Stimulated activated naive CD4-positive, alpha-beta T cell treated with Interleukin-2 at 50 U/mL for 16 hours (primary cell): ENCODE measurements around the gene RASA2.
A peak's percentile ranks its signal among the peaks of the same experiment; 100 is the strongest.
"Not testable (repeated sequence)": the region's sequence is repeated elsewhere in the genome, so short reads cannot be mapped to it uniquely, and the experiment has no call there.

Experiments used
- DNase-seq: peaks from one replicate; lab custom pipeline; 2025; lab: John Stamatoyannopoulos, UW

RASA2 gene

DNA sequence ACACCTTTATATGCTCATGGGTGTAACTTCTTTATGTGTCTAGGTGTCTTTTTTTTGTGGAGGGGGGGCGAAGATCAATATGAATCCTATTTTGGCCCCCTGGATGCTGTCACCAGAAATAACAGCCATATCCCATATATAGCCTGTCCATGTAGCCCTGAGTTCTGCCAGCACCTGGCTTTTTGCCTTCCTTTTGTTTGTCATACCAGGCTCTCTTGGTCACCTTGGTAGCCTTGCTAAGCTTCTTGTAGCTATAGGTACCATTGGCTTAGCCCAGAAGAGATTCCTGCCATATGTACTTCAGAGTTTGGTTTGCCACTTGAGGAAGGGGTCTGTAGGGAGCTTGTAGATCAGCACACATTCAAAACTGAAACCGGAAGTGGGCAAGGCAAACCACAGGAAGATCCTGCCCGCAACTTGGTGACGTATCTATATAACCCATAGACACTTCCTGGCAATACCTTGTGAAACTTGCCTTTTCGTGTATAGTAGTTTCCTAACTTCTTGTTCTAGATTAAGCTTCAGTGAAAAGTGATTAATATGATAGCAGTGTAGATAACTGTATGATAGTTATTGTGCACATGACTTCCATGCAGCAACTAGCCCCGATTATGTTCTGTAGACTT lies 11.9 kb downstream of the RASA2 start:
- peak; percentile 80 for DNase-seq

DNA sequence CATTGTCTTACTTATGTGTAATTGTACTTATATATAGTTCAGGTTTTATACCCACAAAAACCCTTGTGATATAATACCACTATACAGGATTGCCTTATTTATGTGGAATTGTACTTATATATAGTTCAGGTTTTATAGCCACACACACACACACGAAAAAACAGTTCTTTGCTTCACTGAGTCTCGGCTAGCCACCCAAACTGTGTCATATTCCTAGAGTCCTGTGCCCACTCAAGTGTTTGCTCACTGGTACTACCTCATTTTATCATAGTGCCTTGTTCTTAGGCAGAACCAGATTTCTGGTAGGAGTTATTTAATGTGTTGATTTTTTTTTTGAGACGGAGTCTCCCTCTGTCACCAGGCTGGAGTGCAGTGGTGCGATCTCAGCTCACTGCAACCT lies 12.5 kb downstream of the RASA2 start:
- DNase-seq = no peak

DNA sequence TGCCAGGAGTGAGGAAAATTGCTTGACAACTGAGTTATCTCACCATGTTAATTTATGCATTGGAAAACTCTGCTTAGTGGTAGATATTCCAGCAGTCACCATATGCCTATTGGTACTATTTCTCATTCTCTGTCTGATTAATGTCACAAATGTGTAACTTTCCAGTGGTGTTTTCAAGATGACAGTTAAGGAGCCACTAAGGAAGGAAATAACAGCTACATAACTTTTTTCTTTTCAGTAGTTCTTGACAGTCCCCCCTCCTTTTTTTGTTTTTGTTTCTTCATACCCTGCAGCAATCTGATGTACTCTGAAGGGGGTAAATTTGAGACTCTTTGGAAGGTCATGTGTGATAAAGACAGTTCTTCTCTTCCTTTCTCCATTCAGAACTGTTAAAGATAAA lies 13.1 kb downstream of the RASA2 start:
- DNase-seq = no peak

DNA sequence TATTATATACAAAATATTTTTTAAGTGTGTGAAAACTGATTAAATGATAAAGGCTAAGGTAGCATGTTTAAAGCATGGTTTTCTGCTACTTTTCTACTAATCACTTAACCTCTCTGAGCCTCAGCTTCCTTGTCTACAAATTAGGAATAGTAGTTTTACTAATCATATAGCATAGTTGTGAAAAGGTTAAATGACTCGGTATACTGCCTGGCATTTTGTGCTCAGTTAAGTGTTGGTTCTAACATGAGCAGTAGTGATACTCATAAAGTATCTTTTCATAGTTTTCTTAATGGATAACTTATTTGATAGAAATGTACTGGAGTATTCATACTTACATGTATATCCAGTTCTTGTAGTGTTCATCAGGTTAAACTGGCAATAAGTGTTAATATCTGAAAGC lies 13.6 kb downstream of the RASA2 start:
- DNase-seq = no peak

DNA sequence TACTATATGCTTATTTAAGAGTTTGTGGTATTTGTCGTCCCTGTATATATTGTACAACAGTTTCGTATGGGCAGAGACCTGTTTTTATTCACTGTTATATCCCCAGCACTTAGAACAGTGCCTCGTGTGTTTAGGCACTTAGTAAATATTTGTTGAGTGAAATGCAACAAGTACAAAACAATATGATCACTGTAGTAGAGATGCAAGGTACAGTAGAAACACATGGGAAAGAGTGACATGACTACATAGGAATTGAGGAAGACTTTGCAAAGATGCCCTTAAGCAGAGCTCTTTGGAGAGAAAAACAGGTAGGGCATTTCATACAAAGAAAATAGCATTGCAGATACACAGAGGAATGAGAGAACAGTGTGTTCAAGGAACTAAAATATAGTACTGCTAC lies 18.3 kb downstream of the RASA2 start:
- no peak for DNase-seq

DNA sequence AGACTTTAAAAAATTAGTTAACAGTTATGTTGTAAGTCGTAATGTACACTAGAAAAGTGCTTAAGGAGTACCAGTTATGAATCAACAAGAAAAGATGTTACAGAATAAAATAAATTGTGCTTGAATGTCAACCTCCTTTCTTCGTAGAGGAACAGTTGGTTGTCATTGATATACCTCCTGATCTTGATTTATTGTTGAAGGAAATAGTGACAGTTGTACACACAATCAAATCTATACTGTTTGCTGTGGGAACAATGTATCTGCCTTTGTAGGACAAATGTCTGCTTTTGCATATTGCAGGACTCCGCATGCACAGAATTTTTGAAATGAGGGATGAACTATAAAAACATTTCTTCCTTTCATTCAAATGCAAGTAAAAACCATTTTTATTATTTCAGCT lies 19.2 kb downstream of the RASA2 start:
- DNase-seq = no peak

DNA sequence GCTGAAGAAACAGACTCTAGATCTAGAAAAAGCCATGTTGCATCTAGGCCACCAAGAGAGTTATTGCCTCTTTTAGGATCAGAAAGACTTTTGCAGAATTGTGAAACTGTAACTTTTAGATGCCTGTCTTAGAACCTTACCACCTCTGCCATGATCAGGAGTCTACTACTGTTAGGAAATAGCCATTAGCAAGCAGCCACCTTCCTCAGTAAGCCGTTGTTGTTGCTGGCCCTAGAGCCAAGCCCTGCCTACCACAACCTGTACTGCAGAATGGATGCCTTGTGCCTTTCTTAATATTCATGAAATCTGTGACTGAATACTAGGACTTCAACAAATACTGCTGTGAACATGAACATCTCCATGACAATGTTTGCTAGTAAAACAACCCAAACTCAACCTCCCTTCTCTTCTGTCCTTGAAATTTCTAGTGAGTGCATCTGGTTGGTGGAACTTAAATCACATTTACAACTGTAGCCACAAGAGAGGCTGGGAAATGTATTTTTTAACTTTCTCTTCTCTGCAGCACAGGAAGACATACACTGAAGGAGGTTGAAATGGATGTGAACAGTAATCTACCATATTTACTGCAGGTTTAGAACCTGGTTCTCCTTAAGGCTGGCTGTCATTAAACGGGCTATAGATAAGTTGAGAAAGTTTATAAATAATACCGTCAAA lies 20.7 kb downstream of the RASA2 start:
- DNase-seq = no peak

DNA sequence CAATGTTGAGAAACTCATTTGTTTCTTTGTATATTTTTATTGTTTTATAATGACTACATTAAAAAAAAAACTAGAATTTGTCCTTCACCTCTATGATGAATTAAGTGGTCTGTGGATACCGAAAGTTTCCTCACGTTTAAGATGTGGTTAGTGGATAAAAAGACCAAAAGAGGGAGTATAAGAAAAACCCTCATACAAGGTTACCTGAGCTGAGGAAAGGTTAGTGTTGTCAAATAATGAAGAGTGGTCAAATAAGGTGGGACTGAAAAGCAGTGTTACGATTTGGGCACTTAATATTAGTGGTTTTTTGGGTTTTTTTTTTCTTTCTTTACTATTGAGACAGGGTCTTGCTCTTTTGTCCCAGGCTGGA lies 21.2 kb downstream of the RASA2 start:
- no peak for DNase-seq

DNA sequence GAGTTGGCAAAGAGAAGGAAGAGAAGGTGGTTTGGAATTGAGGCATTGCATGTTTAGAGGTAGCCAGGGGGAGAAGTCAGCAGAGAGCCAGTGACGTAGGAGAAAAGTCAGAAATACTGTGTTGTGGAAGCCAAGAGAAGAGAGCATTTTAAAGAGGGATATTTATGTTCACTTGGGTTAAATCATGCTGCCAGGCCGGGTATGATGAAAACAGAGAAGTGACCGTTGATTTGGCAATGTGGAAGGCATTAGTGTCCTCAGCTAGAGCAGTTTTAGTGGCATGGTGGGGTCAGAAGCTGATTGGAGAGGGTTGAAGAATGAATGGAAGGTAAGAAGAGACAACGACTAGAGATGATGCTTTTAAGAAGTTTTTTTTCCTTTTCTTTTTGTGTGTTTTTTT lies 24.5 kb downstream of the RASA2 start:
- DNase-seq = no peak

DNA sequence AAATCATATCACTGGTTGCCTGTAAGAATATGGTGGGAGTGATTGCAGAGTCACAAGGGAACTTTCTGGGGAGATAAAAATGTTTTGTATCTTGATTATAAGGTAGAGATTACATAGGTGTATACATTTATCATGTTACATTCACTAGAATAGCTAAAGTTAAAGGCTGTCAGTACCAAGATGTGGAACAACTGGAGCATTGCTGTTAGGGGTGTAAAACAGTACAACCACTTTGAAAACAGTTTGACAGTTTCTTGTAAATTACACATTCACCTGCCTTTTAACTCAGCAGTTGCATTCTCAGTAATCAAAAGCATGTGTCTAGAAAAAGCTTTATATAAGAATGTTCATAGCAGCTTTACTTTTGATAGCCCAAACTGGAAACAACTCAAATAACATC lies 27.6 kb downstream of the RASA2 start:
- no peak for DNase-seq

DNA sequence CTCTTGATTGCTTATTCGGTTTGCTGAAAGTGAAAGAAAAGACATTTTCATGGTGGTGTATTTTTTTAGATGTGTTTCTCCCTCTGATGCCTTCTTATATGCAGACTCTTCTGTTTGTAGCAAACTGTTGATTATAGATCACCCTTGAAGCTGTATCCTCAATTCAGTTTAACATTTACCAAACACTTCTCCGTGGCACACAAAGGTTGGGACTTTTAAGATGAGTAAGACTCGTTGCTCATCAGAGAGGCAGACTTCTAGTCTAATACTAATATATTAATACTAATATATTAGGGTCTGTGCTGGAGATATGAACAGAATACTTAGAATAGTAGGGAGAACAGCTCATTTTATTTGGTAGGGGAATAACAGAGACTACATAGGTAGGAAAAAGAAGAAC lies 32.8 kb downstream of the RASA2 start:
- DNase-seq = no peak

DNA sequence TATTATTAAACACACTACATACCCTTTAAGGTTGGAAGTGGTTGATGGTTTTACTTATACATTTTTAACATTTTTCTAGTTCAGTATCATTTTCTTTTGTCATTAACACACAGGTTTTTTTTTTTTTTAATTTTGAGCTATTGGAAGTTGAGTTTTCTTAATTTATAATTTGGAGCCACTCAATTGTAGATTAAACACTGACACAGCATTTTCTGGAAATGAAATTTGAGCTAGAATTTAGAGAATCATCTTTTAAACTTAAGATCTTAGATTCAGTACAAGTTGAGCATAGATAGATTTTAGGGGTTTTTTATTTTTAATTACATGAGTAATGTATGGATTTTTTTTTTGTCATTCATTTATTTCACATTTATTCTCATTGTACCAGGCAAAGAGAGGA lies 35.0 kb downstream of the RASA2 start:
- DNase-seq = no peak

DNA sequence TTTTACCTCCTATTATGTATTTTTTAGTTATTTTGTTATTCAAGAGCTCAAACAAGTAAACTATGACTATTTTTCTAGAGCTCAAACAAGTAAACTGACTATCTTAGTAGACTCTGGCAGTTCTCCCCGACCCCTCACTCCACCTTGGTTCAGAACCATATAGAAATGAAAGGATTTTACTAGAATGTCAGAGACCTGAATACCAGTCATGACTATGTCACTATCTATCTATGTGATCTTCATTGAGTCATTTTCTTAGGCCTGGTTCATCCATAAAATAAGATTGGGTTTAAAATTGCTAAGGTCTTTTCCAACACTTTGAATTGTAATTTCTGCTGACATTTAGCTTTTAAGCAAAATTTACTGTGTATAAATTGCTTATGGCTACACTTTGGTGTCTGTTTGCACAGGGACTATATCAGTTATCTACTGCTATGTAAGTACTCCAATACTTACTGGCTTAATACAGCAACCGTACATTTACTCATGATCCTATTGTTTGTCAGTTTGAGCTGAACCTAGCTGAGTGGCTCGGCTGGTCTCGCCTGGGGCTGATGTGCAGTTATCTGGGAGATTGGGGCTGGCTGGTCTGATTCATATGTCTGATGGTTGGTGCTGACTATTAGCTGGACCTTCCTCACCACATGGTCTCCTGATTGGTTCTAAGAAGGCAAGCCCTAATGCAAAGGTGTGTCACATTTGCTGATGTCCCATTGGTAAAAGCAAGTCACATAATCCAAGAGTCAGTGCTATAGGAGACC lies 37.0 kb downstream of the RASA2 start:
- DNase-seq = no peak

DNA sequence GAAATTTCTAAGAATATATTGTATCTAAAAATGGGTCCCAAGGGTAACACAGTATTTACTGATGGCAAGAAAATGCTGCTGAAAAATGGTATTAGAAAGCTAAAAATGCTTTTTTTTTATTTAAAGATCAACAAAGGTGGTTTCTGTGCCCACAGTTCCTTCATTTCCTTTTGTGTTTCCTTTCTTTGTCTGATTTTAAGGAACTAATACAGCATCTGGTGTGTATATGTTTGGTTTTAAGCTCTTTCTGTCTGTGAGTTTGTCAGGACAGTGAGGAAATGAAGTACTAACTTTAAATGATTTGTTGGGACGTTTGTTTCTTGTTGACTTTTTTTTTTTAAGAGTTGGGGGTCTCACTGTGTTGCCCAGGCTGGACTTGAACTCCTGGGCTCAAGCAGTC lies 38.2 kb downstream of the RASA2 start:
- no peak for DNase-seq

DNA sequence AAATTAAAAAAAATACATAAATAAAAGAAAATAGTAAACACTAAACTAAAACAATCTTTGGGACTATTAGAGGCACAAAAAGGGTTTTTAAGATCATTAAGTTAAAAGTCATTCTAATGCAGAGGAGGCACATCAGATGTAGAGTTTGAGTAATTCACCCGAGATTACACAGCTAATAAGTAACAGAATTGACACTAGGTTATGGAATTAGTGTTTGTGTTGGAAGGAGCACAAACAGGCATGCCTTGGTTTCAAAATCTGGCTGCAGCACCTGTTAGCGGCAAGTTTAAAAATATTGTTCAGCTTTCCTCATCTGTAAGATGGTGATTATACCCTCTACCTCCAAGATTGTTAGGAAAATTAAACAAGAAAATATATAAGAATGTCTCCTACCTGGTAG lies 39.0 kb downstream of the RASA2 start:
- no peak for DNase-seq

DNA sequence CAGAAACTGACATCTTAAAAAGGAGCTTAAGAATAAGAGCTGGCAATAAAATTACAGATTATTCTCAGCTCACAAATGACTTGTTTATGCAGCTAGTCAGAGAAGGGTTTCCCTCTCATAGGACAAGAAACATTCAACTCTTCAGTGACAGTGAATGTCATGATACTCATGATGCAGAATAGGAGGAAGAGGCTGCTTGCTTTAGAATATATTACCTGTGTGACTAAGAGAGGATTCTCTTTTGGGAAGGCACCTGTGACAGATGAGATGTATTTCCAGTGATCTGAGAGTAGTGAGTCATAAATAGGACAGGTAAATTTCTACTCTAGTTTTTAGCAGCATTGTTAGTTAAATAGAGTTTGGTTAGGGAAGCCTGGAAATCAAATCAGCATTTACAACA lies 39.9 kb downstream of the RASA2 start:
- DNase-seq = no peak

DNA sequence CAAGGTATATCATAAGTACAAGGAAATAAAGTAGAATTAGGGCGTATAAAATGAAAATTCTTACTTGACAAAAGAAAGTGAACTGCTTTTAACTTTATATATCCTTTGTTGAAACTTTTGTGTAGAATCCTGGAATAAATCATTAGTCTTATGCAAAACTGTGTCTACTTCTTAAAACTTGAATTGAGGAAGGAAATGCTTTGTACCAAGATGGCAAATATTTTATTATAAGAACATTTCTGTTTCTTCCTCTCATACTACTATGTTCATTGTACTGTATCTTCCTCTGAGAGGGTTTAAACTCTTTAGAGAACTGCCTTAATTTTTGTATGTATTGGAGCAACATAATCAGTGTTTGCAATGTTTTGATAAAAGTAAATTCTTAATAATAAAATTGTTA lies 42.0 kb downstream of the RASA2 start:
- no peak for DNase-seq

DNA sequence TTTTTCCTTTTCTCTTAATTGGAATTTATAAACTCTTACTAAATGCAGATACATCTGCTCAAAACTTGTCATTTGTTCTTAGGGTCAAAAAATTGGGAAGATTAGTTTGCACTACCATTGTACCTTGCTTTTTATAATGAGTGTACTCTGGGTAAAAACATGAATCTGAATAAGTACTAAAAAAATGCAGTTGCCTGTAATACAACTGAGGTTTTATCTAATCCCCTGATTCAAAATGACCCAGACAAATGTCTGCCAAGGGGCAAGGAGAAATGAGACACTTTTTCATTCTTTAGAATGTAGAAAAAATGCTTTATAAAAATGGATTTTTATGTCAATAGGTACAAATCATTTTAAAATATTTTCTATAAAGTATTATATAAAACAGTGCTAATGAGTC lies 42.4 kb downstream of the RASA2 start:
- DNase-seq = no peak

DNA sequence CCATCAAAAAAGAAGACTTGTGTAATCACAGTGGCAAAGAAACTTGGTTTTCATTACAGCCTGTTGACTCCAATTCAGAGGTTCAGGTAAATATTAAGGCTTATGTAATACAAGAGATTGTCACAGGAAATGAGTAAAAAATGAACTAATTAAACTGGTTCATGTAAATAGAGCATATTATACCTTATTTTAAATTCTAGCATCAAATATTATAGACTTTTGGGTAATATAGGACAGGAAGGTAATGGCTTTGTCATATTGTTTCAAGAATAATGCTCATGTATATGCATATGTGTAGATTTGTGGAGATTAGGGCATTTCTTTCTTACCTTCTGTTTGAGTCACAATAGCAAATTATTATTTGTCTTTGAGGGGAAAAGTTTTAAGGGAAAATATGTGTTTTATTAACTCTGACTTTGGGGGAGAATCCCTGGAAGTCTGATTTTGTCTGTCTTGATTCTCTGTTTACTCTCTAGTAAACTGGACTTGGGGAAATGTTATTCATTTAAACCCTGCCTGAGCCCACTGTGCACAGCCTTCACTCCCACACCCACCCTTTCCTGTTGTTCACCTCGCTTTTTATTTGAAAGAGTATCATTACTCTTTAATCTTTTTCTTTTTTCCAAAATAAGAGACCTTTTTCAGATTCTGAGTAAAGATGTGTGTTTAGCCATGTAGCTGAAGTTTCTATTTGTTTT lies 43.0 kb downstream of the RASA2 start:
- no peak for DNase-seq

DNA sequence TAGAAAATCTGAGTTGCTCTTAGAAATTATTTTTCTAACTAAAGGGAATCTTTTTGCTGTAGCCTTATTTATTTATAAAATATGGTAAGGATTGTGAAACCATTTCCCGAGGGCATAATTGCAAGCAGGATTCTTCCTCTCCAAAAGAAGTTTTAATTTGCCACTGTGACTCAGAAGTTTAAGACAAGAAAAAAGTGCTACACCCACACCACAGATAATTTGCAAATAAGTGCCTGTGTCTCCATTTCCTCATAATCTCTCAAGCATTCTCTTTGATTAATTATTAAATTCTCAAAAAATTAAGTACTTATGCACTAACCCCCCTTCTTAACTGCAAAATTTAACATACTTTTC lies 43.6 kb downstream of the RASA2 start:
- DNase-seq = no peak

DNA sequence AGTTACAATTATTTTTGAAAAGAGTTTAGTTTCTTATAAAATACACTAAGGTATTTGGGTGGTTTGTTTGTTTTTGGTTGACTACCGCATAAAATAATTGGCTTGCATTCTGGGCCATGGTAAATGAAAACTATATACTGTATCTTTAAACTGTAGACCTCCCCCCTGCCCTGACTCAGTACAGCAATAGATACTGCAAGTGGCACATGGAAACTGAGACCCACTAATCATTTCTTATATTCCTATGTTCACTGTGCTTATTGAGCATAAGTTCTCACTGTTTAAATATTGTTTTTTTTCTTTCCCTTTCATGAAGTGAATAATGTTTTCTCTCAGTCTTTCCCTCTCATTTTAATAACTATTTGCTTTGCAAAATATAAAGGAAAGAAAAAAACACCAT lies 45.8 kb downstream of the RASA2 start:
- DNase-seq = no peak

DNA sequence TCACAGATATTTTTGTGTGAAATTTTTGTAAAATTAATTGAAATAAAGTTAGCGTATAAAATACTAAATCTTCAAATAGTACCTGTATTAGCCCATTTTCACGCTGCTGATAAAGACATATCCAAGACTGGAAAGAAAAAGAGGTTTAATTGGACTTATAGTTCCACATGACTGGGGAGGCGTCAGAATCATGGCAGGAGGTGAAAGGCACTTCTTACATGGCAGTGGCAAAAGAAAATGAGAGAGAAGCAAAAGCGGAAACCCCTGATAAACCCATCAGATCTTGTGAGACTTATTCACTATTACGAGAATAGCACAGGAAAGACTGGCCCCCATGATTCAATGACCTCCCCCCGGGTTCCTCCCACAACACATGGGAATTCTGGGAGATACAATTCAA lies 49.2 kb downstream of the RASA2 start:
- DNase-seq = not testable (repeated sequence)

DNA sequence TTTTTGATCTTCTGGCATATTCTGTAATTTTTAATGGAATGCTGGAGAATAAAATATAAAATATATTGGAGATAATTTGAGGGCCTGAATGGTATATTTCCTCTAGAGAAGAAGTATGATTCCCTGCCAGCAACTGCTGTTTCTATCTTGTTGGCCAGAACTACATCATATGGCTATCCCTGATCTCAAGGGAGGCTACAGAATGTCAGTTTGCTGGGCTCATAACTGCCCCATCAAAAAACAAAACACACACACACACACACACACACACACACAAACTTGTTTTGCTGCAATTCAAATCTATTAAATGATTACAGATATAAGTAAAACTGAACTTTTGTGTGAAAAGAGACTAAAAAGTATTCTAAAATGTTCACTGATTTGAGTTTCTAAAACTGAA lies 51.0 kb downstream of the RASA2 start:
- no peak for DNase-seq
